ENCODE results near the gene CSNK1G2.

DNA sequence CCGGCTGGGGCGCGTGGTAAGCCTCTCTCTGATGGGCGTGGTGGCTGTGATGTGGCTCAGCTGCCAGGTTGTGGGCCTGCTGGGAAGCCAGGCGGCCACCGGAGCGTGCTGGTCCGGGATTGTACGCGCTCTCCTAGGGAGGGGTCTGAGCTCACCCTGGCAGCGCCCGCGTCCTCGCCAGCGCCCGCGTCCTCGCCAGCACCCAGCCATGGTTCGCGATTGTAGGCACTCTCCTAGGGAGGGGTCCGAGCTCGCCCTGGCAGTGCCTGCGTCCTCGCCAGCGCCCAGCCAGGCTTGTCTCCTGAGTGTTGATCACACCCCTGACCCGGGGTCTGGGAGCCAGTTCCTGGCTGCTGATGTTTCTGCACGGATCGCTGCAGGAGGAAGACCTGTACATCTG lies 22.0 kb upstream of the CSNK1G2 start:
- TF ChIP-seq, protein P1, sequence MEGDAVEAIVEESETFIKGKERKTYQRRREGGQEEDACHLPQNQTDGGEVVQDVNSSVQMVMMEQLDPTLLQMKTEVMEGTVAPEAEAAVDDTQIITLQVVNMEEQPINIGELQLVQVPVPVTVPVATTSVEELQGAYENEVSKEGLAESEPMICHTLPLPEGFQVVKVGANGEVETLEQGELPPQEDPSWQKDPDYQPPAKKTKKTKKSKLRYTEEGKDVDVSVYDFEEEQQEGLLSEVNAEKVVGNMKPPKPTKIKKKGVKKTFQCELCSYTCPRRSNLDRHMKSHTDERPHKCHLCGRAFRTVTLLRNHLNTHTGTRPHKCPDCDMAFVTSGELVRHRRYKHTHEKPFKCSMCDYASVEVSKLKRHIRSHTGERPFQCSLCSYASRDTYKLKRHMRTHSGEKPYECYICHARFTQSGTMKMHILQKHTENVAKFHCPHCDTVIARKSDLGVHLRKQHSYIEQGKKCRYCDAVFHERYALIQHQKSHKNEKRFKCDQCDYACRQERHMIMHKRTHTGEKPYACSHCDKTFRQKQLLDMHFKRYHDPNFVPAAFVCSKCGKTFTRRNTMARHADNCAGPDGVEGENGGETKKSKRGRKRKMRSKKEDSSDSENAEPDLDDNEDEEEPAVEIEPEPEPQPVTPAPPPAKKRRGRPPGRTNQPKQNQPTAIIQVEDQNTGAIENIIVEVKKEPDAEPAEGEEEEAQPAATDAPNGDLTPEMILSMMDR (IDR thresholded peaks at IDR 0.05; ENCODE audit: low read depth, low read length), result no peak
- no peak for TF ChIP-seq POLR2A (IDR thresholded peaks at IDR 0.05; ENCODE audit: extremely low read depth, insufficient read length)
